Hepatocyte (in vitro differentiated cells): Measurements from ENCODE around the gene ZEB2.

Experiments
- CTCF ChIP-seq: fragments of 200-600 bp; sonication (generic); IDR thresholded peaks from 2 replicates; pipeline ENCODE4 v1.5.1; 2016; ENCODE audit warnings: antibody characterized with exemption, mild to moderate bottlenecking; ENCODE audit not compliant: poor library complexity
- EZH2 ChIP-seq: fragments of 200-600 bp; sonication (generic); IDR thresholded peaks from 2 replicates; pipeline ENCODE4 v1.6.1; 2016; ENCODE audit warnings: antibody characterized with exemption, mild to moderate bottlenecking, borderline replicate concordance
- EZH2phosphoT487 ChIP-seq: fragments of 200-600 bp; sonication (generic); IDR thresholded peaks from one replicate; pipeline ENCODE4 v1.6.1; 2018; ENCODE audit warnings: antibody characterized with exemption, mild to moderate bottlenecking, low read depth, moderate library complexity; ENCODE audit not compliant: unreplicated experiment, severe bottlenecking

GRCh38 chr2:144539289-144539782, 19.4 kb upstream of the ZEB2 start:
- no peak for TF ChIP-seq CTCF
- TF ChIP-seq EZH2: no peak
- no peak for TF ChIP-seq EZH2phosphoT487
